Measurements from ENCODE around the gene SYN1. TPM values are rescaled to one million over a fixed set of nuclear protein-coding genes. Genes with fewer than 3 reads are reported as not detected.

SYN1 gene
- total RNA-seq, 1 donor from 2014 or later: 3.7 TPM

GRCh38 chrX:47628982-47629381, 9.3 kb upstream of the SYN1 start:
- H3K36me3 Mint-ChIP-seq (ENCODE audit: low read depth): no peaks in the 10 kb centered on the region
- no peak overlapping the region for H3K4me3 Mint-ChIP-seq (ENCODE audit: unreplicated experiment)
- H3K27ac Mint-ChIP-seq (ENCODE audit: unreplicated experiment): no peak overlapping the region
- TF ChIP-seq CTCF (IDR thresholded peaks at IDR 0.05): peak; percentile 36
- peaks cover 2% of the 10 kb centered on the region for H3K4me1 Mint-ChIP-seq (ENCODE audit: low read depth)
- peaks cover 3% of the 10 kb centered on the region for H3K9me3 Mint-ChIP-seq (ENCODE audit: low read depth)
- DNase-seq (ENCODE audit: low spot score): no peak
- H3K27me3 Mint-ChIP-seq (ENCODE audit: low read depth): no peaks in the 10 kb centered on the region

GRCh38 chrX:47625365-47625764, 5.7 kb upstream of the SYN1 start:
- Mint-ChIP-seq H3K36me3 (ENCODE audit: low read depth) (no peaks in the 10 kb centered on the region), H3K4me1 (ENCODE audit: low read depth) (peaks cover 8% of the 10 kb centered on the region), H3K27me3 (ENCODE audit: low read depth) (no peaks in the 10 kb centered on the region), H3K27ac (ENCODE audit: unreplicated experiment) (no peak overlapping the region), H3K4me3 (ENCODE audit: unreplicated experiment) (no peak overlapping the region), H3K9me3 (ENCODE audit: low read depth) (peaks cover 3% of the 10 kb centered on the region)
- DNase-seq (ENCODE audit: low spot score): no peak
- TF ChIP-seq CTCF (IDR thresholded peaks at IDR 0.05): no peak

GRCh38 chrX:47623540-47624027, 3.9 kb upstream of the SYN1 start:
- no peak for DNase-seq (ENCODE audit: low spot score)
- Mint-ChIP-seq H3K36me3 (ENCODE audit: low read depth) (no peaks in the 10 kb centered on the region), H3K27ac (ENCODE audit: unreplicated experiment) (no peak overlapping the region), H3K4me1 (ENCODE audit: low read depth) (peaks cover 11% of the 10 kb centered on the region), H3K4me3 (ENCODE audit: unreplicated experiment) (peak overlapping the region; percentile 80), H3K9me3 (ENCODE audit: low read depth) (peaks cover 3% of the 10 kb centered on the region), H3K27me3 (ENCODE audit: low read depth) (no peaks in the 10 kb centered on the region)
- TF ChIP-seq CTCF (IDR thresholded peaks at IDR 0.05): no peak

- Mint-ChIP-seq H3K27ac (ENCODE audit: unreplicated experiment) (no peak overlapping the region), H3K4me1 (ENCODE audit: low read depth) (peaks cover 11% of the 10 kb centered on the region), H3K27me3 (ENCODE audit: low read depth) (no peaks in the 10 kb centered on the region), H3K36me3 (ENCODE audit: low read depth) (no peaks in the 10 kb centered on the region), H3K4me3 (ENCODE audit: unreplicated experiment) (no peak overlapping the region), H3K9me3 (ENCODE audit: low read depth) (peaks cover 3% of the 10 kb centered on the region)
- no peak for TF ChIP-seq CTCF (IDR thresholded peaks at IDR 0.05)
- no peak for DNase-seq (ENCODE audit: low spot score)
Measured at GRCh38 chrX:47621851-47622250, 2.2 kb upstream of the SYN1 start.

GRCh38 chrX:47620303-47620685, 637 bp upstream of the SYN1 start:
- TF ChIP-seq CTCF (IDR thresholded peaks at IDR 0.05): no peak
- H3K4me1 Mint-ChIP-seq (ENCODE audit: low read depth): peaks cover 11% of the 10 kb centered on the region
- H3K27ac Mint-ChIP-seq (ENCODE audit: unreplicated experiment): no peak overlapping the region
- H3K36me3 Mint-ChIP-seq (ENCODE audit: low read depth): no peaks in the 10 kb centered on the region
- peaks cover 3% of the 10 kb centered on the region for H3K9me3 Mint-ChIP-seq (ENCODE audit: low read depth)
- DNase-seq (ENCODE audit: low spot score): no peak
- no peak overlapping the region for H3K4me3 Mint-ChIP-seq (ENCODE audit: unreplicated experiment)
- H3K27me3 Mint-ChIP-seq (ENCODE audit: low read depth): no peaks in the 10 kb centered on the region
